Endothelial cell of umbilical vein (primary cell): Measurements from ENCODE around the gene ATP2B2. TPM values are rescaled to one million over a fixed set of nuclear protein-coding genes. Genes with fewer than 3 reads are reported as not detected.

Source experiments
- BruUV-seq: library from RNA; stranded (reverse); fragments of 400-500 nt; replicated peaks from 2 replicates; lab custom pipeline; 2021; lab: Mats Ljungman, UMichigan
- CTCF ChIA-PET: fragments of 300-600, 350-600 bp; sonication (Branson Sonifier 250); formaldehyde crosslinking; loops from one replicate; lab custom pipeline; 2021; ENCODE audit warnings: antibody characterized with exemption, inconsistent platforms; lab: Charles Lee
- POLR2A ChIA-PET: fragments of 300-600, 350-600 bp; sonication (Branson Sonifier 250); formaldehyde crosslinking; loops from one replicate; lab custom pipeline; 2021; ENCODE audit warnings: antibody characterized with exemption, inconsistent platforms; lab: Charles Lee
- DNase-seq: peaks from one replicate; pipeline ENCODE4 v3.0.0-alpha.2; 2011; ENCODE audit warnings: low read depth, low spot score
- FAIRE-seq: peaks from 2 replicates; lab custom pipeline; 2011; peaks lifted over from hg19 to GRCh38; lab: Jason Lieb, UNC
- H2AFZ ChIP-seq: 2 replicates; pipeline ENCODE4 v1.6.0; 2012; ENCODE audit warnings: low read depth, low read length, control low read depth, inconsistent platforms
- H3K27ac ChIP-seq: 2 replicates; pipeline ENCODE4 v1.5.1; 2011; ENCODE audit warnings: low read depth, mild to moderate bottlenecking, control low read depth, low read length, moderate library complexity; ENCODE audit not compliant: insufficient read depth
- H3K27me3 ChIP-seq, 2 experiments: 2 replicates each; pipeline versions ENCODE4 v1.6.0 to v1.6.1; 2011; ENCODE audit warnings: low read length in 2 of 2, mixed read lengths in 1 of 2; ENCODE audit not compliant: control insufficient read depth in 2 of 2, insufficient read depth in 2 of 2
- H3K36me3 ChIP-seq, 2 experiments: 2 replicates in 1 of 2; 3 replicates in 1 of 2; pipeline ENCODE4 v1.5.1; 2011; ENCODE audit warnings: low read length in 2 of 2, mild to moderate bottlenecking in 1 of 2, moderate library complexity in 1 of 2; ENCODE audit not compliant: control insufficient read depth in 2 of 2, insufficient read depth in 2 of 2; ENCODE audit errors: extremely low read depth in 1 of 2
- H3K4me1 ChIP-seq: 3 replicates; pipeline ENCODE4 v1.5.1; 2011; ENCODE audit warnings: mild to moderate bottlenecking, low read length; ENCODE audit not compliant: control insufficient read depth, insufficient read depth; ENCODE audit errors: extremely low read depth
- H3K4me2 ChIP-seq: 2 replicates; pipeline ENCODE4 v1.6.1; 2011; ENCODE audit warnings: low read length, control low read depth, mixed read lengths; ENCODE audit not compliant: insufficient read depth
- H3K4me3 ChIP-seq, 3 experiments: fragments of 200-600 bp in 1 of 3; sonication (generic), shearing (Covaris generic) in 1 of 3; replicated peaks in 1 of 3; 2 replicates each; pipeline ENCODE4 v1.5.1; 2011 to 2016; ENCODE audit warnings: control low read depth in 3 of 3, low read length in 3 of 3, mild to moderate bottlenecking in 2 of 3, inconsistent platforms in 1 of 3, low read depth in 1 of 3, moderate library complexity in 1 of 3; ENCODE audit not compliant: insufficient read depth in 1 of 3
- H3K79me2 ChIP-seq: 2 replicates; pipeline ENCODE4 v1.6.0; 2012; ENCODE audit warnings: low read length, inconsistent platforms; ENCODE audit not compliant: control insufficient read depth, insufficient read depth
- H3K9ac ChIP-seq: replicated peaks from 2 replicates; pipeline ENCODE3; 2011; ENCODE audit warnings: low read length, control low read depth; ENCODE audit not compliant: insufficient read depth; ENCODE audit errors: extremely low read depth
- H3K9me1 ChIP-seq: replicated peaks from 3 replicates; pipeline ENCODE4 v1.6.0; 2011; ENCODE audit warnings: mild to moderate bottlenecking, low read length; ENCODE audit not compliant: control insufficient read depth, insufficient read depth; ENCODE audit errors: extremely low read depth
- H3K9me3 ChIP-seq: replicated peaks from 2 replicates; pipeline ENCODE4 v1.5.1; 2012; ENCODE audit warnings: low read length, inconsistent platforms; ENCODE audit not compliant: control insufficient read depth, insufficient read depth
- H4K20me1 ChIP-seq: replicated peaks from 2 replicates; pipeline ENCODE3; 2011; ENCODE audit warnings: mild to moderate bottlenecking, low read length; ENCODE audit not compliant: control insufficient read depth, insufficient read depth; ENCODE audit errors: extremely low read depth
- EZH2 ChIP-seq: IDR thresholded peaks from 2 replicates; pipeline ENCODE4 v1.6.1; 2012; ENCODE audit warnings: borderline replicate concordance, low read depth, mild to moderate bottlenecking, moderate library complexity, low read length, inconsistent platforms; ENCODE audit not compliant: severe bottlenecking
- FOS ChIP-seq: IDR thresholded peaks from 2 replicates; pipeline ENCODE4 v1.6.1; 2011; ENCODE audit warnings: mild to moderate bottlenecking, low read length, moderate library complexity, borderline replicate concordance; ENCODE audit not compliant: insufficient read depth
- GATA2 ChIP-seq: IDR thresholded peaks from 2 replicates; pipeline ENCODE4 v1.7.0; 2011; ENCODE audit warnings: low read depth, mild to moderate bottlenecking, moderate library complexity, mixed read lengths, low read length; ENCODE audit not compliant: insufficient read length, insufficient read depth
- JUN ChIP-seq: IDR thresholded peaks from 2 replicates; pipeline ENCODE4 v1.6.1; 2011; ENCODE audit warnings: borderline replicate concordance, low read depth; ENCODE audit not compliant: insufficient read length, insufficient read depth
- MYC ChIP-seq: IDR thresholded peaks from one replicate; pipeline ENCODE4 v1.6.1; 2011; ENCODE audit warnings: mild to moderate bottlenecking, low read depth, low read length
- POLR2A ChIP-seq: IDR thresholded peaks from 2 replicates; pipeline ENCODE4 v1.6.1; 2012; ENCODE audit warnings: low read depth, mild to moderate bottlenecking, control low read depth, low read length
- POLR2AphosphoS5 ChIP-seq: IDR thresholded peaks from 2 replicates; pipeline ENCODE4 v1.6.1; 2012; ENCODE audit warnings: low read depth, mild to moderate bottlenecking, control low read depth, low read length, moderate library complexity; ENCODE audit not compliant: insufficient read depth
- dilution Hi-C: fragments of 300-500 bp; cut with MboI; formaldehyde crosslinking; loops from one replicate; pipeline ENCODE4 v1.15.0; 2019; ENCODE audit warnings: low sequenced_read_pairs; ENCODE audit not compliant: extremely low pct_ligation_motif_present
- intact Hi-C: fragments of 100-400 bp; cut with micrococcal nuclease; formaldehyde crosslinking; loops from one replicate; pipeline ENCODE4 v1.10.0; 2022
- polyA plus RNA-seq, 4 experiments: library from polyadenylated mRNA; depleted of rRNA in 3 of 4; stranded (reverse) in 3 of 4; unstranded in 1 of 4; fragments of >200 nt; gene quantifications; 2 replicates each; pipeline versions ENCODE4 v1.2.1 to v1.2.3, GENCODE V29; 2011 to 2012; ENCODE audit warnings: missing spikeins in 1 of 4
- total RNA-seq: library from RNA; stranded (reverse); gene quantifications from 2 replicates; pipeline ENCODE4 v1.2.3, GENCODE V29; 2021
- TF ChIP-seq, protein P1 (sequence below): IDR thresholded peaks from 2 replicates; pipeline ENCODE4 v1.6.1; 2011; ENCODE audit not compliant: insufficient read depth, insufficient read length
- TF ChIP-seq, protein P2 (sequence below), 2 donors: IDR thresholded peaks; 1 replicate in 1 of 2; 2 replicates in 1 of 2; pipeline ENCODE4 v1.5.1; 2011; ENCODE audit warnings: low read length in 2 of 2, mild to moderate bottlenecking in 2 of 2, moderate library complexity in 2 of 2, control low read depth in 1 of 2, inconsistent platforms in 1 of 2, low read depth in 1 of 2; ENCODE audit not compliant: insufficient read depth in 1 of 2; ENCODE audit errors: extremely low read depth in 1 of 2

ATP2B2 gene
- total and polyA plus RNA-seq, 2 donors (not counting 3 experiments of a cell fraction or from before 2014, with no cell fraction given) = not detected

DNA sequence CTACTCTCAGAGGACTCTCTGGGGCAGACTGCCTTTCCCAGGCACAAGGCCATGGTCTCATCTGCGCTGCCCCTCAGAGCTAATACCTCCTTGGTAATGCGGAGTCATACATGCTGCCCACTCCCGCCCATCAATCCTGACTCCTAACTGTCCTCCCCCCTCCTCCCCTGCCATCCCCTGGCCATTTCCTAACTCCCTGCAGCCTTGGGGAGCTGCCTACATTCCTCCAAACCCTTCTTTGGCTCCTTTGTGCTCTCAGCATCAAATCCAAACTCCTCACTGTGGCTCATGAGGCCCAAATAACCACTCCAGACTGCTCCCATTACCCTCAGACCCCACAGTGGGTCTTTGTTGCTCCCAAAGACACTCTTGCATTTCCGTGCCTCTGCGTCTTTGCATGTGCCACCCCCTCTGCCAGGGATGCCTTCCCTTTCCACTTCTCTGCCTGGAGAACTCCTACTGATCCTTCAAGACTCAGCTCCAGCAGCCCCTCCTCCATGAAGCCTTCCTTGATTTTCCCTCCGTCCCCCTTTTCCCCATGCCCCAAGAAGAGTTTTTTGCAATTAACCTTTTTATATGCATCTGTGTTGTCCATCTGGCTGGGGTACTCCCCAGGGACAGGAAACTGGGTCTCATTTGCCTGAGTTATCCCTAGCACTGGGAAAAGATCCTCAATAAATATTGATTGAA, 5.5 kb upstream of the ATP2B2 start:
- peaks cover under 1 to 2% of the 10 kb centered on the region in 2 experiments for H3K27me3 ChIP-seq
- no peaks in the 10 kb centered on the region for H3K9me3 ChIP-seq
- no peak overlapping the region for H2AFZ ChIP-seq
- BruUV-seq = no TSS peak
- ChIA-PET POLR2A (no interaction called here), CTCF (no interaction called here)
- no peaks in the 10 kb centered on the region for H4K20me1 ChIP-seq
- H3K36me3 ChIP-seq = no peaks in the 10 kb centered on the region
- no peak overlapping the region for H3K27ac ChIP-seq
- FAIRE-seq (no peak), DNase-seq (no peak)
- TF ChIP-seq, protein P1, sequence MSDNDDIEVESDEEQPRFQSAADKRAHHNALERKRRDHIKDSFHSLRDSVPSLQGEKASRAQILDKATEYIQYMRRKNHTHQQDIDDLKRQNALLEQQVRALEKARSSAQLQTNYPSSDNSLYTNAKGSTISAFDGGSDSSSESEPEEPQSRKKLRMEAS = no peak
- no peak for TF ChIP-seq GATA2
- no peak for TF ChIP-seq JUN
- TF ChIP-seq EZH2 = no peak
- no peak for TF ChIP-seq POLR2A
- TF ChIP-seq MYC = no peak
- no peak for TF ChIP-seq FOS
- TF ChIP-seq POLR2AphosphoS5 = no peak
- TF ChIP-seq, protein P2, sequence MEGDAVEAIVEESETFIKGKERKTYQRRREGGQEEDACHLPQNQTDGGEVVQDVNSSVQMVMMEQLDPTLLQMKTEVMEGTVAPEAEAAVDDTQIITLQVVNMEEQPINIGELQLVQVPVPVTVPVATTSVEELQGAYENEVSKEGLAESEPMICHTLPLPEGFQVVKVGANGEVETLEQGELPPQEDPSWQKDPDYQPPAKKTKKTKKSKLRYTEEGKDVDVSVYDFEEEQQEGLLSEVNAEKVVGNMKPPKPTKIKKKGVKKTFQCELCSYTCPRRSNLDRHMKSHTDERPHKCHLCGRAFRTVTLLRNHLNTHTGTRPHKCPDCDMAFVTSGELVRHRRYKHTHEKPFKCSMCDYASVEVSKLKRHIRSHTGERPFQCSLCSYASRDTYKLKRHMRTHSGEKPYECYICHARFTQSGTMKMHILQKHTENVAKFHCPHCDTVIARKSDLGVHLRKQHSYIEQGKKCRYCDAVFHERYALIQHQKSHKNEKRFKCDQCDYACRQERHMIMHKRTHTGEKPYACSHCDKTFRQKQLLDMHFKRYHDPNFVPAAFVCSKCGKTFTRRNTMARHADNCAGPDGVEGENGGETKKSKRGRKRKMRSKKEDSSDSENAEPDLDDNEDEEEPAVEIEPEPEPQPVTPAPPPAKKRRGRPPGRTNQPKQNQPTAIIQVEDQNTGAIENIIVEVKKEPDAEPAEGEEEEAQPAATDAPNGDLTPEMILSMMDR (IDR thresholded peaks at IDR 0.05; ENCODE audit: extremely low read depth in 1 of 2, insufficient read depth in 1 of 2, low read depth in 1 of 2, low read length in 2 of 2) = no peak
- H3K79me2 ChIP-seq = no peaks in the 10 kb centered on the region
- dilution Hi-C loops = no loop called here
- no peak overlapping the region for H3K4me2 ChIP-seq
- H3K9ac ChIP-seq = no peak overlapping the region
- H3K4me1 ChIP-seq = no peaks in the 10 kb centered on the region
- no peaks in the 10 kb centered on the region for H3K9me1 ChIP-seq
- intact Hi-C loops = no loop called here
- H3K4me3 ChIP-seq = no peak overlapping the region
